HepG2 (cell line): Measurements from ENCODE around the gene CDK5RAP2. TPM values are rescaled to one million over a fixed set of nuclear protein-coding genes. Genes with fewer than 3 reads are reported as not detected.

Experiments
- ATAC-seq: fragments of 200-7000 bp; cut with Tn5 transposase; 3 replicates; pipeline ENCODE4 v1.9.1; 2020; ENCODE audit warnings: mild to moderate bottlenecking, moderate library complexity
- BruUV-seq: library from RNA; stranded (reverse); fragments of 400-500 nt; replicated peaks from 2 replicates; lab custom pipeline; 2021; lab: Mats Ljungman, UMichigan
- CTCF ChIA-PET: fragments of 300-600 bp; formaldehyde crosslinking; extraction: SDS; loops from one replicate; lab custom pipeline; 2021; ENCODE audit warnings: low total read pairs, inconsistent platforms, low intra/inter-chr PET ratio; lab: Yijun Ruan, JAX
- POLR2A ChIA-PET: fragments of 350-600 bp; sonication (Branson Sonifier 250); formaldehyde crosslinking; loops from one replicate; lab custom pipeline; 2020; ENCODE audit warnings: antibody characterized with exemption, inconsistent platforms; lab: Yijun Ruan, JAX
- DNase-seq: peaks from one replicate; pipeline ENCODE4 v3.0.0-alpha.2; 2015; ENCODE audit warnings: low spot score
- FAIRE-seq: peaks from 3 replicates; lab custom pipeline; 2011; peaks lifted over from hg19 to GRCh38; lab: Jason Lieb, UNC
- H2AFZ ChIP-seq: one replicate; pipeline ENCODE4 v1.6.1; 2011; ENCODE audit warnings: low read length, inconsistent platforms
- H3K27ac ChIP-seq: fragments of 300-600 bp; 3 replicates; pipeline ENCODE4 v1.8.0; 2011; ENCODE audit warnings: mixed run types, mild to moderate bottlenecking, mixed read lengths, low read length, inconsistent platforms; ENCODE audit not compliant: insufficient read depth; ENCODE audit errors: extremely low read length
- H3K27me3 ChIP-seq, 2 experiments: fragments of 200-600 bp in 1 of 2; 2 replicates in 1 of 2; 3 replicates in 1 of 2; pipeline versions ENCODE4 v1.6.0 to v1.8.0; 2011; ENCODE audit warnings: low read length in 2 of 2, mild to moderate bottlenecking in 2 of 2, moderate library complexity in 2 of 2, inconsistent platforms in 1 of 2; ENCODE audit not compliant: insufficient read depth in 2 of 2, control insufficient read depth in 1 of 2
- H3K36me3 ChIP-seq, 2 experiments: fragments of 200-600 bp in 1 of 2; replicated peaks in 1 of 2; 2 replicates in 1 of 2; 3 replicates in 1 of 2; pipeline versions ENCODE4 v1.5.1 to v1.8.0; 2011; ENCODE audit warnings: low read length in 2 of 2, inconsistent platforms in 1 of 2; ENCODE audit not compliant: insufficient read depth in 2 of 2, control insufficient read depth in 1 of 2
- H3K4me1 ChIP-seq: 2 replicates; pipeline ENCODE4 v1.5.1; 2012; ENCODE audit warnings: low read length, inconsistent platforms; ENCODE audit not compliant: insufficient read depth
- H3K4me2 ChIP-seq: 2 replicates; pipeline ENCODE4 v1.6.0; 2011; ENCODE audit warnings: low read depth, low read length, inconsistent platforms
- H3K4me3 ChIP-seq, 3 experiments: fragments of 200-600 bp in 1 of 3; sonication (generic), shearing (Covaris generic) in 1 of 3; replicated peaks in 1 of 3; 2 replicates each; pipeline ENCODE4 v1.5.1; 2011 to 2016; ENCODE audit warnings: low read length in 3 of 3, inconsistent platforms in 2 of 3, low read depth in 2 of 3, mild to moderate bottlenecking in 2 of 3, control low read depth in 1 of 3, mixed read lengths in 1 of 3; ENCODE audit not compliant: insufficient read depth in 1 of 3
- H3K79me2 ChIP-seq: one replicate; pipeline ENCODE4 v1.6.1; 2011; ENCODE audit warnings: low read length, inconsistent platforms; ENCODE audit not compliant: insufficient read depth
- H3K9ac ChIP-seq: 2 replicates; pipeline ENCODE4 v1.6.0; 2011; ENCODE audit warnings: mild to moderate bottlenecking, low read depth, low read length, inconsistent platforms; ENCODE audit not compliant: insufficient read depth
- H3K9me3 ChIP-seq: 2 replicates; pipeline ENCODE4 v1.5.1; 2012; ENCODE audit warnings: mild to moderate bottlenecking, low read length
- H4K20me1 ChIP-seq: 2 replicates; pipeline ENCODE4 v1.6.0; 2011; ENCODE audit warnings: inconsistent platforms, mild to moderate bottlenecking, low read length, moderate library complexity; ENCODE audit not compliant: insufficient read depth
- AGO1 ChIP-seq: fragments of 200-400 bp; formaldehyde crosslinking; IDR thresholded peaks from 2 replicates; pipeline ENCODE4 v1.6.1; 2017; ENCODE audit warnings: mild to moderate bottlenecking, low read depth, low read length, moderate library complexity; ENCODE audit not compliant: poor library complexity, severe bottlenecking
- HIVEP1 ChIP-seq: sonication (generic); formaldehyde crosslinking; IDR thresholded peaks from 2 replicates; pipeline ENCODE4 v1.4.0; 2020; ENCODE audit warnings: mild to moderate bottlenecking, missing genetic modification reagents
- JDP2 ChIP-seq: sonication (generic); formaldehyde crosslinking; IDR thresholded peaks from 2 replicates; pipeline ENCODE4 v1.8.1; 2022; ENCODE audit warnings: missing genetic modification reagents, borderline replicate concordance
- MAFK ChIP-seq, 2 experiments: IDR thresholded peaks in 1 of 2; conservative IDR thresholded peaks in 1 of 2; 2 replicates each; pipeline ENCODE4 v1.6.1; 2011; ENCODE audit warnings: improper control_type of control experiment in 2 of 2, low read length in 2 of 2
- MYPOP ChIP-seq: sonication (generic); formaldehyde crosslinking; IDR thresholded peaks from 2 replicates; pipeline ENCODE4 v1.8.1; 2023; ENCODE audit warnings: mild to moderate bottlenecking, moderate library complexity, missing genetic modification reagents
- SRF ChIP-seq: IDR thresholded peaks from 2 replicates; pipeline ENCODE4 v1.6.1; 2011; ENCODE audit warnings: mild to moderate bottlenecking, low read depth, low read length, moderate library complexity
- TAF1 ChIP-seq: sonication (generic); formaldehyde crosslinking; IDR thresholded peaks from 2 replicates; pipeline ENCODE4 v1.4.0; 2020; ENCODE audit warnings: missing genetic modification reagents
- ZBTB21 ChIP-seq: sonication (generic); formaldehyde crosslinking; IDR thresholded peaks from 2 replicates; pipeline ENCODE4 v1.4.0; 2020; ENCODE audit warnings: missing genetic modification reagents
- ZFP1 ChIP-seq: IDR thresholded peaks from 2 replicates; pipeline ENCODE4 v1.6.1; 2016
- ZMYM2 ChIP-seq: sonication (generic); formaldehyde crosslinking; IDR thresholded peaks from 2 replicates; pipeline ENCODE4 v1.8.0; 2022; ENCODE audit warnings: mild to moderate bottlenecking, missing genetic modification reagents
- ZNF251 ChIP-seq: sonication (generic); formaldehyde crosslinking; IDR thresholded peaks from 2 replicates; pipeline ENCODE4 v1.9.0; 2021; ENCODE audit warnings: mild to moderate bottlenecking, missing genetic modification reagents
- ZNF337 ChIP-seq: sonication (generic); formaldehyde crosslinking; IDR thresholded peaks from 2 replicates; pipeline ENCODE4 v1.5.1; 2020; ENCODE audit warnings: missing genetic modification reagents, low read depth, mild to moderate bottlenecking, borderline replicate concordance
- ZNF484 ChIP-seq: sonication (generic); formaldehyde crosslinking; IDR thresholded peaks from 2 replicates; pipeline ENCODE4 v1.5.1; 2020; ENCODE audit warnings: mild to moderate bottlenecking, low read depth, missing genetic modification reagents, borderline replicate concordance
- ZNF616 ChIP-seq: sonication (generic); formaldehyde crosslinking; IDR thresholded peaks from 2 replicates; pipeline ENCODE4 v1.5.0; 2020; ENCODE audit warnings: low read depth, mild to moderate bottlenecking, missing genetic modification reagents
- ZNF816 ChIP-seq: sonication (generic); formaldehyde crosslinking; IDR thresholded peaks from 2 replicates; pipeline ENCODE4 v1.8.0; 2022; ENCODE audit warnings: missing genetic modification reagents, mild to moderate bottlenecking, borderline replicate concordance
- ZNF850 ChIP-seq: sonication (generic); formaldehyde crosslinking; conservative IDR thresholded peaks from 2 replicates; pipeline ENCODE4 v1.9.0; 2021; ENCODE audit warnings: mild to moderate bottlenecking, missing genetic modification reagents
- WGBS: methylation state at CpG from one replicate; pipeline ENCODE4 v1.1.6; 2017; ENCODE audit warnings: low lambda C conversion rate; 5-methylcytosine and 5-hydroxymethylcytosine counted together
- in situ Hi-C: cut with HindIII; loops from 2 replicates; pipeline ENCODE4 v1.10.0; 2017; ENCODE audit warnings: low pct_unique_long_range_greater_than_20kb; ENCODE audit not compliant: extremely low pct_ligation_motif_present
- intact Hi-C: fragments of 100-400 bp; cut with micrococcal nuclease; formaldehyde crosslinking; loops from one replicate; pipeline ENCODE4 v1.10.0; 2022; ENCODE audit not compliant: unreplicated experiment
- polyA plus RNA-seq, 8 experiments: library from polyadenylated mRNA; depleted of rRNA in 3 of 8; stranded (reverse) in 7 of 8; unstranded in 1 of 8; fragments of >200 nt; fragmentation: Illumina TruSeq in 4 of 8; extraction: Trizol in 4 of 8; gene quantifications; 2 replicates each; pipeline versions ENCODE4 v1.2.1 to v1.2.3, GENCODE V29; 2011 to 2016; ENCODE audit warnings: low read depth in 4 of 8, missing spikeins in 1 of 8, mixed read lengths in 1 of 8; ENCODE audit not compliant: insufficient read depth in 1 of 8
- total RNA-seq, 5 experiments: library from RNA; depleted of rRNA; stranded (reverse); fragments of >200 nt; fragmentation: Illumina TruSeq; extraction: Trizol; gene quantifications; 2 replicates each; pipeline ENCODE4 v1.2.3, GENCODE V29; 2016; ENCODE audit warnings: low read depth in 1 of 5

Gene CDK5RAP2
- total and polyA plus RNA-seq, 2 of the 13 experiments (the other 11 are each of a cell fraction or from before 2014, with no cell fraction given) = 31.8 to 42.2 TPM

GRCh38 chr9:120345379-120345778, 234.6 kb downstream of the CDK5RAP2 start:
- TF ChIP-seq MYPOP (CRISPR knock-in tag) (no peak), TAF1 (CRISPR knock-in tag) (no peak), ZNF251 (CRISPR knock-in tag) (no peak), ZFP1 (CRISPR knock-in tag) (no peak), ZNF616 (no peak), HIVEP1 (CRISPR knock-in tag) (no peak), MAFK (conservative IDR thresholded peaks at IDR 0.05 in 1 of 2, IDR thresholded peaks at IDR 0.05 in 1 of 2; ENCODE audit: low read length in 2 of 2) (no peak), ZNF816 (CRISPR knock-in tag) (no peak), JDP2 (CRISPR knock-in tag) (no peak), ZNF484 (CRISPR knock-in tag) (no peak), ZNF850 (CRISPR knock-in tag) (no peak), AGO1 (no peak), ZBTB21 (CRISPR knock-in tag) (no peak), SRF (no peak), ZMYM2 (CRISPR knock-in tag) (no peak), ZNF337 (CRISPR knock-in tag) (no peak)
- no peak overlapping the region for H3K4me2 ChIP-seq
- DNase-seq = no peak
- no peak overlapping the region for H3K9ac ChIP-seq
- intact Hi-C loops (no loop called here), in situ Hi-C loops (no loop called here)
- H2AFZ ChIP-seq = no peak overlapping the region
- no peak for FAIRE-seq
- no TSS peak for BruUV-seq
- H3K27ac ChIP-seq = no peak overlapping the region
- H3K9me3 ChIP-seq = no peaks in the 10 kb centered on the region
- CTCF ChIA-PET = no interaction called here
- H3K36me3 ChIP-seq = no peaks in the 10 kb centered on the region
- whole genome bisulfite sequencing = 72% methylated on average over 2 of the region's 2 CpGs
- no peak for ATAC-seq
- H3K4me3 ChIP-seq = no peak overlapping the region
- POLR2A ChIA-PET = no interaction called here
- no peaks in the 10 kb centered on the region for H3K27me3 ChIP-seq
- no peaks in the 10 kb centered on the region for H3K79me2 ChIP-seq
- no peaks in the 10 kb centered on the region for H4K20me1 ChIP-seq
- H3K4me1 ChIP-seq = peaks cover 6% of the 10 kb centered on the region; the same call in 1 of the 2 replicates
